ENCODE results near the gene ERCC6L.
A peak's percentile ranks its signal among the peaks of the same experiment; 100 is the strongest.

Gene ERCC6L

GRCh38 chrX:72238721-72239475 lies at the start of gene ERCC6L:
Gene ERCC6L, minus strand, starts transcription at chrX:72239027. Its CDS starts 116 bp downstream, at chrX:72238911.
- peak; percentile 78 for DNase-seq (ENCODE audit: low read depth)

DNA sequence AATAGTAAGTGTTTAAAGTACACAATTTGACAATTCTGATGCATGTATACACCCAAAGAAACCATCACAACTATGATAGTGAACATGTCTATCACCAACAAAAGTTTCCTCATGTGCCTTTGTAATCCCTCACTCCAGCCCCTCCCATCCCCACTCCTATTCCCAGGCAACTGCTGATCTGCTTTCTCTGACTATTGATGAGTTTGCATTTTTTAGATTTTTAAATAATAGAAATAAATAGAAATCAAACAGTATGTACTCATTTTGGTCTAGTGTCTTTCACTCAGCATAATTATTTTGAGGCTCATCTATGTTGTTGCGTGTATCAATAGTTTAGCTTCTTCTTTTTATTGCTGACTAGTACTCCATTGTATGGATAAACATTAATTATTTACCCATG lies 43.5 kb upstream of the ERCC6L start:
- DNase-seq (ENCODE audit: low read depth) = no peak

DNA sequence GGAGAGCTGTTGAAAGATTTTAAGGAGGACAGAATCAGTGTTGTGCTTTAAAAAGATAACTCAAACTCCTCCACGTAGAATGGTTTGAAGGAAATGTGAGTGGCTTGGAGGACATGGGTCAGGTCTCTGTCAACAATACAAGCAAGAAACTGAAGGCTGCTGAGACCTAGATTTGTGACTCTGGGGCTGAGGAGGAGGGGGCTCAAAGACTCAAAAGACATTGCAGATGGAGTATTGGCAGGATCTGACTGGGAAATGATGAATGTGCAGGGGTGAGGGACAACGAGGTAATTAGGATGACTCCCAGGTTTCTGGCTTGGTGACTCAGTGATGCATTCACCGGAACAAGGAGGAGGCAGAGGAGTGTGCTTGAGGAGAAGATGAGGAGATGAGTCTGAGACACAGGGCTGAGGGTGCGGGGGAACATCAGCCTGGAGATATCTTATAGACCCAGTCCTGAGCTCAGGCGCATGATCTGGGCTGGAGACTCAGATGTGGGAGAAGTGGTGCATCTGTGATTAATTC lies 41.6 kb upstream of the ERCC6L start:
- no peak for DNase-seq (ENCODE audit: low read depth)

GRCh38 chrX:72276478-72276953 lies 37.7 kb upstream of the ERCC6L start:
- no peak for DNase-seq (ENCODE audit: low read depth)

GRCh38 chrX:72274526-72274925 lies 35.7 kb upstream of the ERCC6L start:
- DNase-seq (ENCODE audit: low read depth) = no peak

- no peak for DNase-seq (ENCODE audit: low read depth)
These were observed 34.9 kb upstream of the ERCC6L start for GRCh38 chrX:72273718-72274117.

- DNase-seq (ENCODE audit: low read depth) = no peak
These were observed 34.0 kb upstream of the ERCC6L start for GRCh38 chrX:72272868-72273267.

GRCh38 chrX:72271812-72272211 lies 33.0 kb upstream of the ERCC6L start:
- DNase-seq (ENCODE audit: low read depth) = no peak

- DNase-seq (ENCODE audit: low read depth) = no peak
These were observed 32.4 kb upstream of the ERCC6L start for GRCh38 chrX:72271091-72271788.

DNA sequence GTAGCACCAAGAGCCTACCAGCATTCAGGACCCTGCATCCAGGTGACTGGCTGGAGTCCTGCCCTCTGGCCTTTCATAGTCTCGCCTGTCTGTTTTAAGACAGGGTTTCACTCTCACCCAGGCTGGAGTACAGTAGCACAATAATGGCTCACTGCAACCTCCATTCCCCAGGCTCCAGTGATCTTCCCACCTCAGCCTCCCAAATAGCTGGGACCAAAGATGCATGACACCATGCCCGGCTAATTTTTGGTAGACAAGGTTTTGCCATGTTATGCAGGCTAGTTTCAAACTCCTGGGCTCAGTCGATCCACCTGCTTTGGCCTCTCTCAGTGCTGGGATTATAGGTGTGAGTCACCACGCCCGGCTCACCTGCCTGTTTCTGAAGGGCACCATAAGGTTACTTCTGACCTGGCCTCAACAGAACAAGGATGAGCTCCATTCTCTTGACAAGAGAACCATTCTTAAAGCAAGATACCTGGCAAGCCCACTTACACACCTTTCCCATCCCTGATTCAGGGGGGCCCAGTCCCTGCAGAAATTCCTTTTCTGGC lies 31.6 kb upstream of the ERCC6L start:
- no peak for DNase-seq (ENCODE audit: low read depth)

- peak; percentile 21 for DNase-seq (ENCODE audit: low read depth)
These were observed 30.9 kb upstream of the ERCC6L start for GRCh38 chrX:72269671-72270251.

GRCh38 chrX:72268597-72269365 lies 30.0 kb upstream of the ERCC6L start:
- no peak for DNase-seq (ENCODE audit: low read depth)

DNA sequence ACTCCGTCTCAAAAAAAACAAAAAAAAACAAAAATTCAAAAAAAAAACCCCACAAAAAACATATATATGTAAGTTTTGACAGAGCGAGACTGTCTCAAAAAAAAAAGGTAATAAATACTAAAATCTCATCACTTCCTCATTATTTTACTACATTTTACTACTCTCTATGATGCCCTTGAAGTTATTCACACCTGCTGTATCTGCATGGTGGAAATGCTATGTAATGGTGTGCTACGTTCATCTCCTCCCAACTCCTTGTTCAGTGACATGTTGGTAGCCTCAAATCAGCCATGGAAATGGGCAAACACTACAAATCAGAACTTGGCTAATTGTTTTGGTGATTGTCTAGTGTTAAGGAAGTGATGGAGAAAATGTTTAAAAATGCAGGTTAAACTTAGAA lies 26.4 kb upstream of the ERCC6L start:
- DNase-seq (ENCODE audit: low read depth) = no peak

DNA sequence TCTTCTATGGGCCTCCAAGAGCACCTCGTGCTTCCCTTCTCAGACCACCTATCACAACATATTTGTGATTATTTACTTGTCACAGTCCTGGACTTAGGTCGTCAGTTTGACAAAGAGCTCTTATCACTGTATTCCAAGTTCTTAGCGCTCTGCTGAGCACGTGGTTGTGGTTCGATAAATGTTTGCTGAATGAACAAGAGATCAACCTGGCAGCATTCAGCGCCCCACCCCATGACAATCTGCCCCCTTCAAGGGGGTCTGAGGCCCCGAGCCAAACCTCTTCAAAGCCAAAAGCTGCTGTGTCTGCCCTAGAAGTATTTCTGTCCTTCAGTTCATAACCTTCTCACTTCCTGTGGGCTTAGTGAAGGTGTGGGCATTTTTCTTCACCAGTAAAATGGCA lies 23.2 kb upstream of the ERCC6L start:
- no peak for DNase-seq (ENCODE audit: low read depth)

- no peak for DNase-seq (ENCODE audit: low read depth)
These were observed 21.6 kb upstream of the ERCC6L start for GRCh38 chrX:72260448-72260847.

GRCh38 chrX:72258174-72258573 lies 19.3 kb upstream of the ERCC6L start:
- DNase-seq (ENCODE audit: low read depth) = no peak

DNA sequence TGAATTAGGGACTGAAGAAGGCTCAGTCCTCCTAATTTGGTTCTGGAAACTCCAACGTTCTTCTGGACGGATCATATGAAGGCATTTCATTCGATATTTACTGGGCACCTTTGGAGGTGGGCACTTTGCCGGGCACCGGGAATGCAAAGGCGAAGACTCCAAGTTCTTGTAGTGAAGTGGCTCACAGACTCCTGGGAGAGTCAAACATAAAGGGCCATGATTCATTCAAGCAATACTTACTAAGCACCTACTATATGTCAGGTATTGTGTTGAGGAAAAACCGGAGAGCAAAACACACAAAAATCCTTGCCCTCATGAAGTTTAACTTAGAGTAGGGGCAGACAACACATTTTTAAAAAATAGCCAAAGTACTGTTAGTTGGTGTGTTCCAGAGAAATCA lies 17.0 kb upstream of the ERCC6L start:
- no peak for DNase-seq (ENCODE audit: low read depth)

GRCh38 chrX:72255445-72255844 lies 16.6 kb upstream of the ERCC6L start:
- DNase-seq (ENCODE audit: low read depth) = no peak

- DNase-seq (ENCODE audit: low read depth) = no peak
These were observed 16.0 kb upstream of the ERCC6L start for GRCh38 chrX:72254816-72255215.

- DNase-seq (ENCODE audit: low read depth) = no peak
These were observed 14.9 kb upstream of the ERCC6L start for GRCh38 chrX:72253686-72254085.

GRCh38 chrX:72247206-72247942 lies 8.5 kb upstream of the ERCC6L start:
- DNase-seq (ENCODE audit: low read depth) = no peak

All from stimulated activated CD8-positive, alpha-beta memory T cell treated with anti-CD3 and anti-CD28 coated beads, Interleukin-4, amount 100 ng/mL, for 24 hours (primary cell).